Fibroblast of lung (primary cell): ENCODE results near the gene DPP10.

Source experiments
- EZH2 ChIP-seq: IDR thresholded peaks from 2 replicates; pipeline ENCODE4 v1.5.1; 2012; ENCODE audit warnings: low read length, control low read depth, mild to moderate bottlenecking; ENCODE audit errors: missing control alignments
- TF ChIP-seq, protein P1 (sequence below), 2 donors: IDR thresholded peaks in 1 of 2; conservative IDR thresholded peaks in 1 of 2; 1 replicate in 1 of 2; 2 replicates in 1 of 2; pipeline ENCODE4 v1.5.1; 2011 to 2012; ENCODE audit warnings: low read length in 2 of 2, control low read depth in 1 of 2, inconsistent platforms in 1 of 2, low read depth in 1 of 2, mild to moderate bottlenecking in 1 of 2

DNA sequence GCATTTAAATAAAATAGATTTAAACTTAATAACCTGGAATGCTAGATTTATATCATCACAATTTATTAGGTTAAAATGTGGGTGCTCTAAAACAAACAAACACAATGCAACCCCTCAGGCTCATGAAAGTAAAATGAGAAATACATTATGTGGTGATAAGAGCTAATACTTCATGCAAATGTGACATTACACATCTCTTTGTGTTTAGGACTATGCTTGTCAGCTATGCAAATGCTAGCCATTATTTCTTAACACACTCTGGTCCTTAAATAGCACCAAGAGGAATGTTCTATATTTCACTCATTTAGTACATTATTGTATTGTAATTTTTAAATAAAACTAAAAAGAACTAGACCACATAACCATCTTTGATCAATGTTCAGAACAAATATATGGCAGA, 627.6 kb downstream of the DPP10 start:
- TF ChIP-seq, protein P1, sequence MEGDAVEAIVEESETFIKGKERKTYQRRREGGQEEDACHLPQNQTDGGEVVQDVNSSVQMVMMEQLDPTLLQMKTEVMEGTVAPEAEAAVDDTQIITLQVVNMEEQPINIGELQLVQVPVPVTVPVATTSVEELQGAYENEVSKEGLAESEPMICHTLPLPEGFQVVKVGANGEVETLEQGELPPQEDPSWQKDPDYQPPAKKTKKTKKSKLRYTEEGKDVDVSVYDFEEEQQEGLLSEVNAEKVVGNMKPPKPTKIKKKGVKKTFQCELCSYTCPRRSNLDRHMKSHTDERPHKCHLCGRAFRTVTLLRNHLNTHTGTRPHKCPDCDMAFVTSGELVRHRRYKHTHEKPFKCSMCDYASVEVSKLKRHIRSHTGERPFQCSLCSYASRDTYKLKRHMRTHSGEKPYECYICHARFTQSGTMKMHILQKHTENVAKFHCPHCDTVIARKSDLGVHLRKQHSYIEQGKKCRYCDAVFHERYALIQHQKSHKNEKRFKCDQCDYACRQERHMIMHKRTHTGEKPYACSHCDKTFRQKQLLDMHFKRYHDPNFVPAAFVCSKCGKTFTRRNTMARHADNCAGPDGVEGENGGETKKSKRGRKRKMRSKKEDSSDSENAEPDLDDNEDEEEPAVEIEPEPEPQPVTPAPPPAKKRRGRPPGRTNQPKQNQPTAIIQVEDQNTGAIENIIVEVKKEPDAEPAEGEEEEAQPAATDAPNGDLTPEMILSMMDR (conservative IDR thresholded peaks at IDR 0.05 in 1 of 2, IDR thresholded peaks at IDR 0.05 in 1 of 2; ENCODE audit: low read depth in 1 of 2, low read length in 2 of 2), result no peak
- no peak for TF ChIP-seq EZH2
